OCI-LY1 (cell line): Measurements from ENCODE around the gene ZCCHC7.

Experiments used
- H2AFZ ChIP-seq: fragments of 200-600 bp; sonication (generic), shearing (Covaris generic); 2 replicates; pipeline ENCODE4 v1.6.0; 2014; ENCODE audit warnings: antibody characterized with exemption, mild to moderate bottlenecking, low read length
- H3F3A ChIP-seq: fragments of 200-600 bp; sonication (generic), shearing (Covaris generic); 2 replicates; pipeline ENCODE4 v1.6.0; 2014; ENCODE audit warnings: mild to moderate bottlenecking, antibody characterized with exemption, low read length, moderate library complexity; ENCODE audit not compliant: insufficient read depth
- H3K27ac ChIP-seq: fragments of 200-600 bp; sonication (generic); 2 replicates; pipeline ENCODE4 v1.5.1; 2014; ENCODE audit warnings: low read length, mixed run types, mild to moderate bottlenecking, low read depth; ENCODE audit not compliant: poor library complexity, severe bottlenecking
- H3K27me3 ChIP-seq: fragments of 200-600 bp; sonication (generic); 2 replicates; pipeline ENCODE4 v1.6.0; 2014; ENCODE audit warnings: antibody characterized with exemption, mild to moderate bottlenecking, low read length, moderate library complexity; ENCODE audit not compliant: insufficient read depth
- H3K36me3 ChIP-seq: fragments of 200-600 bp; sonication (generic); 2 replicates; pipeline ENCODE4 v1.6.1; 2014; ENCODE audit warnings: mild to moderate bottlenecking, antibody characterized with exemption, low read length, moderate library complexity, mixed read lengths; ENCODE audit not compliant: insufficient read depth
- H3K4me1 ChIP-seq: fragments of 200-600 bp; sonication (generic); 2 replicates; pipeline ENCODE4 v1.5.1; 2014; ENCODE audit warnings: mild to moderate bottlenecking, low read length, moderate library complexity; ENCODE audit not compliant: insufficient read depth, severe bottlenecking
- H3K4me2 ChIP-seq: fragments of 200-600 bp; sonication (generic), shearing (Covaris generic); 2 replicates; pipeline ENCODE4 v1.6.1; 2014; ENCODE audit warnings: low read length
- H3K4me3 ChIP-seq: fragments of 200-600 bp; sonication (generic); 2 replicates; pipeline ENCODE4 v1.5.1; 2014; ENCODE audit warnings: low read length, low read depth, mild to moderate bottlenecking, mixed read lengths; ENCODE audit not compliant: poor library complexity, severe bottlenecking
- H3K79me2 ChIP-seq: fragments of 200-600 bp; shearing (Covaris generic); 2 replicates; pipeline ENCODE4 v1.6.1; 2016; ENCODE audit warnings: mixed run types, low read length, mixed read lengths; ENCODE audit not compliant: insufficient read depth
- H3K9ac ChIP-seq: fragments of 200-600 bp; sonication (generic), shearing (Covaris generic); 2 replicates; pipeline ENCODE4 v1.6.1; 2014; ENCODE audit warnings: mild to moderate bottlenecking, low read length, mixed read lengths
- H3K9me2 ChIP-seq: fragments of 200-600 bp; sonication (generic), shearing (Covaris generic); 2 replicates; pipeline ENCODE4 v1.6.1; 2014; ENCODE audit warnings: low read depth, mild to moderate bottlenecking, low read length, mixed read lengths
- H3K9me3 ChIP-seq: fragments of 200-600 bp; shearing (Covaris generic); 2 replicates; pipeline ENCODE4 v1.6.1; 2014; ENCODE audit warnings: low read length, mixed read lengths
- H4K20me1 ChIP-seq: fragments of 200-600 bp; sonication (generic), shearing (Covaris generic); 2 replicates; pipeline ENCODE4 v1.6.0; 2016; ENCODE audit warnings: mild to moderate bottlenecking, low read length; ENCODE audit not compliant: insufficient read depth
- CTCF ChIP-seq: fragments of 200-600 bp; sonication (generic), shearing (Covaris generic); IDR thresholded peaks from 2 replicates; pipeline ENCODE4 v1.5.1; 2017; ENCODE audit warnings: mild to moderate bottlenecking, antibody characterized with exemption, low read length, moderate library complexity, mixed read lengths
- EZH2 ChIP-seq: fragments of 200-600 bp; sonication (generic), shearing (Covaris generic); IDR thresholded peaks from 2 replicates; pipeline ENCODE4 v1.8.0; 2017; ENCODE audit warnings: borderline replicate concordance, mixed run types, mild to moderate bottlenecking, antibody characterized with exemption, low read length, moderate library complexity, mixed read lengths

The ZCCHC7 gene

DNA sequence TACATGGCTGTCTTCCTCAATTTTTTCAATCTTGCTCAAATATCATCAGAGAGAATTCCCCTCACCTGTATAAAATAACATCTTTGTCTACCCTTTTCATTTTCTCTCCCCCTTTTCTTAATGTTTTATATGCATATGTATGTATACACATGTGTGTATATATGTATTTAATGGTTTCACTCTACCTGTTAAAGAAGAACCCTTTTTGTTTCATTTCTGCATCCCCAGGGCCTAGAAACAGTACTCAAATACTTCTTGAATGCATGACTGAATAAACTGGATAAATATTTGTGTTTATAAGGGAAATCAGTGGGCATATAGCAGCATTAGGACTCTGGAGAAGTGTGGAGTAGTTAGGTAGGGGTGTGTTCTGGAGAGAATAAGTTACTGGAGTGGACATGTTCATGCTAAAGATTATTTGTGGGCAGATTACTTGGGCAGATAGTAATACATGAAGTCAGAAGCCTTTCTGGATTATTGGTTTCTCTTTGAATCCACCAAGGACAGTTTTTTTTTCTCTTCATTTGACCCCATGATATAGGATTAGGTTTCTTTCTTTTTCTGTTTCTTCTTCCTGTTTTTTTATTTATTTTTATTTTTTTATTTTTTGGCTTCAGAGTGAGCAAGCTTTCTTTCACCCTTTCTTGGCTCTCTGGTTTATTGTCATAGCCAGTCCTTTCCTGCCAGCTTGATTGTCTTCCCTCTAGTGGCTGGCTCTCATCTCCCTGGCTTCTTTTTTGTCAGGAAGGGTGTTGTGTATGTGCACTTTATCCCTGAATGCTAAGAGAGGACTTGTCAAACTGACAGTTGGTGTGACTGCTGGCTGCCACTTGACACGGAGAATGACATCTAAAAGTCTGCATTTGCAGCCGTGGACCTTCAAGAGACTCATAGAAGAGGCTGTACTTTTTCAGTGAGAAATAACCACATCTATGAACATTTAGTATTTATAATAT, 89.3 kb downstream of the ZCCHC7 start:
- Histone ChIP-seq H3K79me2 (peaks cover 70% of the 10 kb centered on the region), H2AFZ (no peak overlapping the region), H3K4me2 (no peak overlapping the region; the same call in 1 of the 2 replicates), H3K27me3 (no peaks in the 10 kb centered on the region), H3K4me1 (peaks cover 92% of the 10 kb centered on the region), H3F3A (peaks cover 9% of the 10 kb centered on the region; the same call in 1 of the 2 replicates), H3K4me3 (no peak overlapping the region), H3K36me3 (peaks cover 69% of the 10 kb centered on the region), H3K27ac (peak overlapping the region; percentile 80), H4K20me1 (no peaks in the 10 kb centered on the region), H3K9ac (no peak overlapping the region; the same call in 1 of the 2 replicates), H3K9me3 (no peaks in the 10 kb centered on the region), H3K9me2 (no peaks in the 10 kb centered on the region)
- TF ChIP-seq EZH2 = no peak
- TF ChIP-seq CTCF = peak; percentile 18; the same call in 1 of the 2 replicates

DNA sequence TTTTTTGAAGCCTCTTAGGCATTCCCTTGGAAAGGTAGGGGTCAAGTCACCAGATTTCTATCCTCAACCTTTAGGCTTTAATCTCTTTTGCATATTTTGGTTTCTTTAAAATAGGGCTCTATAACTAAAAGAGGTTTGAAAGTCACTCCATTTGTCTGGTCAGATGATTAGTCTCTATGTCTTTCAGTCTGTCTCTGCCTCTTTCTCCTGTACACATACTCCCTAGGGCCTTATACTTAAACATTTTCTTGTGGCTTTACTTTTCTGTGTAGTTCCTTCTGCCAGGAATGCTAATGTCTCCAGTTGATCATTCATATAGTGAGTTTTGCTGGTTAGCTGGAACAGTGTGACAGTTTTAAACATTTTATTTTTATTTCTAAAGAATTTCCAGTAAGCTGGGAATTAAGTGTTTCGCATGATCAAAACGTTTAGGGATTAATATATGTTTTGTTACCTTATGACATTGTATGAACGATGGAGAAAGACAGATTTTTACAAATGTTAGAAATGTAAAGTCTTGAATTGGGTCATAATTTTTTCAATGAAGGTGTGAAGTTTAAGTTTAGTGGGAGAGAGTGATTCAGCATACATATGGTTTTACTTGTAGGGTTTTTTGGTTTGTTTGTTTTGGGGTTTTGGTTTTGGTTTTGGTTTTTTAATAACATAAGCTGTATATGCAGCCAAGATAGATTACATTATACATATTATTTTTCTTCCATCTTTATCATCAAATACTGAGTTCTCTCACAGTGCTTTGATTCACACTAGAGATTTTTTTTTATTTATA, 90.6 kb downstream of the ZCCHC7 start:
- Histone ChIP-seq H3K27ac (peak overlapping the region; percentile 80), H3K4me3 (no peak overlapping the region), H3K9me2 (no peaks in the 10 kb centered on the region), H2AFZ (no peak overlapping the region), H3K27me3 (no peaks in the 10 kb centered on the region), H3K4me1 (peaks cover 80% of the 10 kb centered on the region), H4K20me1 (no peaks in the 10 kb centered on the region), H3K9me3 (no peaks in the 10 kb centered on the region), H3F3A (peaks cover 9% of the 10 kb centered on the region; the same call in 1 of the 2 replicates), H3K4me2 (no peak overlapping the region), H3K9ac (no peak overlapping the region), H3K79me2 (peaks cover 73% of the 10 kb centered on the region), H3K36me3 (peaks cover 65% of the 10 kb centered on the region; the same call in 1 of the 2 replicates)
- no peak for TF ChIP-seq CTCF
- no peak for TF ChIP-seq EZH2

GRCh38 chr9:37212435-37212834, 92.1 kb downstream of the ZCCHC7 start:
- Histone ChIP-seq H3K9me3 (no peaks in the 10 kb centered on the region), H3K27me3 (no peaks in the 10 kb centered on the region), H3K27ac (peak overlapping the region; percentile 59), H3K4me1 (peaks cover 65% of the 10 kb centered on the region), H3K4me3 (no peak overlapping the region), H3K4me2 (no peak overlapping the region), H3K79me2 (peaks cover 68% of the 10 kb centered on the region), H4K20me1 (no peaks in the 10 kb centered on the region), H3K9ac (no peak overlapping the region), H3F3A (peaks cover 9% of the 10 kb centered on the region; the same call in 1 of the 2 replicates), H2AFZ (no peak overlapping the region), H3K36me3 (peaks cover 56% of the 10 kb centered on the region; the same call in 1 of the 2 replicates), H3K9me2 (no peaks in the 10 kb centered on the region)
- TF ChIP-seq CTCF = no peak
- no peak for TF ChIP-seq EZH2
